GM12878 (cell line): ENCODE results near the gene MRTFB. TPM values are rescaled to one million over a fixed set of nuclear protein-coding genes. Genes with fewer than 3 reads are reported as not detected.

Experiments used
- CBFB ChIP-seq: IDR thresholded peaks from 2 replicates; pipeline ENCODE4 v1.6.1; 2016; ENCODE audit warnings: antibody characterized with exemption, low read depth
- GABPA ChIP-seq: IDR thresholded peaks from 2 replicates; pipeline ENCODE4 v1.6.1; 2014; ENCODE audit warnings: antibody characterized with exemption, low read depth, mild to moderate bottlenecking, inconsistent platforms
- HCFC1 ChIP-seq: fragments of 150-350 bp; IDR thresholded peaks from 2 replicates; pipeline ENCODE4 v1.6.1; 2014; ENCODE audit warnings: low read length
- JUND ChIP-seq: IDR thresholded peaks from 2 replicates; pipeline ENCODE4 v1.6.1; 2012; ENCODE audit warnings: low read depth, mild to moderate bottlenecking, low read length, improper control_type of control experiment, moderate library complexity
- NBN ChIP-seq: fragments of 450-650 bp; IDR thresholded peaks from 2 replicates; pipeline ENCODE4 v1.6.1; 2016
- NFXL1 ChIP-seq: fragments of 450-650 bp; IDR thresholded peaks from 2 replicates; pipeline ENCODE4 v1.6.1; 2017; ENCODE audit warnings: antibody characterized with exemption, mild to moderate bottlenecking, borderline replicate concordance
- PML ChIP-seq: IDR thresholded peaks from 2 replicates; pipeline ENCODE4 v1.6.1; 2012; ENCODE audit warnings: low read length, inconsistent platforms
- POLR2A ChIP-seq: IDR thresholded peaks from 2 replicates; pipeline ENCODE4 v1.6.1; 2011; ENCODE audit warnings: low read depth, mild to moderate bottlenecking, low read length
- POLR2AphosphoS2 ChIP-seq: IDR thresholded peaks from 2 replicates; pipeline ENCODE4 v1.6.1; 2011; ENCODE audit warnings: low read depth, mild to moderate bottlenecking, low read length, improper control_type of control experiment, moderate library complexity
- RAD51 ChIP-seq: fragments of 450-650 bp; IDR thresholded peaks from 2 replicates; pipeline ENCODE4 v1.6.1; 2016; ENCODE audit warnings: moderate library complexity, mild to moderate bottlenecking, inconsistent platforms
- SP1 ChIP-seq: IDR thresholded peaks from one replicate; pipeline ENCODE4 v1.6.1; 2011; ENCODE audit warnings: low read depth, low read length
- polyA plus RNA-seq, 11 experiments: library from polyadenylated mRNA; depleted of rRNA in 4 of 11; unstranded in 6 of 11; stranded (reverse) in 5 of 11; fragments of >200 nt; fragmentation: Nextera tagmentation in 4 of 11; fragmentation: Illumina TruSeq in 1 of 11; extraction: Ambion mirVana in 4 of 11; extraction: Trizol in 1 of 11; gene quantifications; 1 replicate in 1 of 11; 2 replicates in 10 of 11; pipeline versions ENCODE4 v1.2.1 to v1.2.3, GENCODE V29; 2011 to 2016; ENCODE audit warnings: inconsistent platforms in 2 of 11, missing spikeins in 2 of 11, low read depth in 1 of 11
- total RNA-seq, 4 experiments: library from RNA; depleted of rRNA in 3 of 4; stranded (reverse); fragments of >200 nt in 3 of 4; fragmentation: Illumina TruSeq in 1 of 4; extraction: Trizol in 1 of 4; gene quantifications; 2 replicates each; pipeline versions ENCODE4 v1.2.1 to v1.2.3, GENCODE V29; 2013 to 2021
- TF ChIP-seq, protein P1 (sequence below): IDR thresholded peaks from 2 replicates; pipeline ENCODE4 v1.6.1; 2012; ENCODE audit warnings: mild to moderate bottlenecking, low read depth, low read length
- TF ChIP-seq, protein P2 (sequence below): fragments of 450-650 bp; IDR thresholded peaks from 2 replicates; pipeline ENCODE4 v1.6.1; 2016; ENCODE audit warnings: mild to moderate bottlenecking
- TF ChIP-seq, protein P3 (sequence below): fragments of 450-650 bp; IDR thresholded peaks from 2 replicates; pipeline ENCODE4 v1.6.1; 2014; ENCODE audit warnings: mild to moderate bottlenecking
- TF ChIP-seq, protein P4 (sequence below): fragments of 450-650 bp; IDR thresholded peaks from 2 replicates; pipeline ENCODE4 v1.6.1; 2017; ENCODE audit warnings: low read depth, mild to moderate bottlenecking, moderate library complexity
- TF ChIP-seq, protein P5 (sequence below): fragments of 450-650 bp; IDR thresholded peaks from 2 replicates; pipeline ENCODE4 v1.6.1; 2018; ENCODE audit warnings: borderline replicate concordance, mild to moderate bottlenecking; ENCODE audit not compliant: partially characterized antibody
- TF ChIP-seq, protein P6 (sequence below): IDR thresholded peaks from 2 replicates; pipeline ENCODE4 v1.6.1; 2011; ENCODE audit warnings: borderline replicate concordance, low read depth, mild to moderate bottlenecking, moderate library complexity, low read length; ENCODE audit not compliant: insufficient read depth, poor library complexity, severe bottlenecking
- TF ChIP-seq, protein P7 (sequence below): IDR thresholded peaks from 2 replicates; pipeline ENCODE4 v1.6.1; 2012; ENCODE audit warnings: low read length, inconsistent platforms

MRTFB gene
- total and polyA plus RNA-seq, 10 of the 15 experiments (the other 5 are each of a cell fraction or from before 2014, with no cell fraction given), result 2.1 to 14.3 (median 8.0) TPM

DNA sequence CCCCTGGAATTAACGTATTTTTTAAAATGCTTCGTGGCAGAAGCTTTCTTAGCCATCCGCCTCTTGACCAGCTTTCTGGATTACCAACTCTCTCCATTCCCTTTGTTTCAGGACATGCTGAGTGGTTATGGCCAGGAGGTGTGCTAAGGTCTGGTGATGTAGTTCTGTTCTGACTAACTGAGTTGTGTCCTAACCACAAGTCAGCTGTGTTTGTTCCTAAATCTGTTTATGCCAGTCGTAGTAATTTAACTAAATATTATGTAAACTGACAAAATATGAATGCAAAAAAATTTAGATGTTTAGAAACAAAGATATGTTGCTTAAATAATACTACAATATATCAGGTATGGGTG, 61.6 kb downstream of the MRTFB start (continued):
- TF ChIP-seq, protein P1, sequence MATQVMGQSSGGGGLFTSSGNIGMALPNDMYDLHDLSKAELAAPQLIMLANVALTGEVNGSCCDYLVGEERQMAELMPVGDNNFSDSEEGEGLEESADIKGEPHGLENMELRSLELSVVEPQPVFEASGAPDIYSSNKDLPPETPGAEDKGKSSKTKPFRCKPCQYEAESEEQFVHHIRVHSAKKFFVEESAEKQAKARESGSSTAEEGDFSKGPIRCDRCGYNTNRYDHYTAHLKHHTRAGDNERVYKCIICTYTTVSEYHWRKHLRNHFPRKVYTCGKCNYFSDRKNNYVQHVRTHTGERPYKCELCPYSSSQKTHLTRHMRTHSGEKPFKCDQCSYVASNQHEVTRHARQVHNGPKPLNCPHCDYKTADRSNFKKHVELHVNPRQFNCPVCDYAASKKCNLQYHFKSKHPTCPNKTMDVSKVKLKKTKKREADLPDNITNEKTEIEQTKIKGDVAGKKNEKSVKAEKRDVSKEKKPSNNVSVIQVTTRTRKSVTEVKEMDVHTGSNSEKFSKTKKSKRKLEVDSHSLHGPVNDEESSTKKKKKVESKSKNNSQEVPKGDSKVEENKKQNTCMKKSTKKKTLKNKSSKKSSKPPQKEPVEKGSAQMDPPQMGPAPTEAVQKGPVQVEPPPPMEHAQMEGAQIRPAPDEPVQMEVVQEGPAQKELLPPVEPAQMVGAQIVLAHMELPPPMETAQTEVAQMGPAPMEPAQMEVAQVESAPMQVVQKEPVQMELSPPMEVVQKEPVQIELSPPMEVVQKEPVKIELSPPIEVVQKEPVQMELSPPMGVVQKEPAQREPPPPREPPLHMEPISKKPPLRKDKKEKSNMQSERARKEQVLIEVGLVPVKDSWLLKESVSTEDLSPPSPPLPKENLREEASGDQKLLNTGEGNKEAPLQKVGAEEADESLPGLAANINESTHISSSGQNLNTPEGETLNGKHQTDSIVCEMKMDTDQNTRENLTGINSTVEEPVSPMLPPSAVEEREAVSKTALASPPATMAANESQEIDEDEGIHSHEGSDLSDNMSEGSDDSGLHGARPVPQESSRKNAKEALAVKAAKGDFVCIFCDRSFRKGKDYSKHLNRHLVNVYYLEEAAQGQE, result no peak
- TF ChIP-seq, protein P2, sequence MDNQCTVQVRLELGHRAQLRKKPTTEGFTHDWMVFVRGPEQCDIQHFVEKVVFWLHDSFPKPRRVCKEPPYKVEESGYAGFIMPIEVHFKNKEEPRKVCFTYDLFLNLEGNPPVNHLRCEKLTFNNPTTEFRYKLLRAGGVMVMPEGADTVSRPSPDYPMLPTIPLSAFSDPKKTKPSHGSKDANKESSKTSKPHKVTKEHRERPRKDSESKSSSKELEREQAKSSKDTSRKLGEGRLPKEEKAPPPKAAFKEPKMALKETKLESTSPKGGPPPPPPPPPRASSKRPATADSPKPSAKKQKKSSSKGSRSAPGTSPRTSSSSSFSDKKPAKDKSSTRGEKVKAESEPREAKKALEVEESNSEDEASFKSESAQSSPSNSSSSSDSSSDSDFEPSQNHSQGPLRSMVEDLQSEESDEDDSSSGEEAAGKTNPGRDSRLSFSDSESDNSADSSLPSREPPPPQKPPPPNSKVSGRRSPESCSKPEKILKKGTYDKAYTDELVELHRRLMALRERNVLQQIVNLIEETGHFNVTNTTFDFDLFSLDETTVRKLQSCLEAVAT, result no peak
- TF ChIP-seq, protein P3, sequence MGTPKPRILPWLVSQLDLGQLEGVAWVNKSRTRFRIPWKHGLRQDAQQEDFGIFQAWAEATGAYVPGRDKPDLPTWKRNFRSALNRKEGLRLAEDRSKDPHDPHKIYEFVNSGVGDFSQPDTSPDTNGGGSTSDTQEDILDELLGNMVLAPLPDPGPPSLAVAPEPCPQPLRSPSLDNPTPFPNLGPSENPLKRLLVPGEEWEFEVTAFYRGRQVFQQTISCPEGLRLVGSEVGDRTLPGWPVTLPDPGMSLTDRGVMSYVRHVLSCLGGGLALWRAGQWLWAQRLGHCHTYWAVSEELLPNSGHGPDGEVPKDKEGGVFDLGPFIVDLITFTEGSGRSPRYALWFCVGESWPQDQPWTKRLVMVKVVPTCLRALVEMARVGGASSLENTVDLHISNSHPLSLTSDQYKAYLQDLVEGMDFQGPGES, result no peak
- TF ChIP-seq, protein P4, sequence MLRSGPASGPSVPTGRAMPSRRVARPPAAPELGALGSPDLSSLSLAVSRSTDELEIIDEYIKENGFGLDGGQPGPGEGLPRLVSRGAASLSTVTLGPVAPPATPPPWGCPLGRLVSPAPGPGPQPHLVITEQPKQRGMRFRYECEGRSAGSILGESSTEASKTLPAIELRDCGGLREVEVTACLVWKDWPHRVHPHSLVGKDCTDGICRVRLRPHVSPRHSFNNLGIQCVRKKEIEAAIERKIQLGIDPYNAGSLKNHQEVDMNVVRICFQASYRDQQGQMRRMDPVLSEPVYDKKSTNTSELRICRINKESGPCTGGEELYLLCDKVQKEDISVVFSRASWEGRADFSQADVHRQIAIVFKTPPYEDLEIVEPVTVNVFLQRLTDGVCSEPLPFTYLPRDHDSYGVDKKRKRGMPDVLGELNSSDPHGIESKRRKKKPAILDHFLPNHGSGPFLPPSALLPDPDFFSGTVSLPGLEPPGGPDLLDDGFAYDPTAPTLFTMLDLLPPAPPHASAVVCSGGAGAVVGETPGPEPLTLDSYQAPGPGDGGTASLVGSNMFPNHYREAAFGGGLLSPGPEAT, result no peak
- no peak for TF ChIP-seq SP1
- no peak for TF ChIP-seq NBN
- TF ChIP-seq PML, result no peak
- TF ChIP-seq, protein P5, sequence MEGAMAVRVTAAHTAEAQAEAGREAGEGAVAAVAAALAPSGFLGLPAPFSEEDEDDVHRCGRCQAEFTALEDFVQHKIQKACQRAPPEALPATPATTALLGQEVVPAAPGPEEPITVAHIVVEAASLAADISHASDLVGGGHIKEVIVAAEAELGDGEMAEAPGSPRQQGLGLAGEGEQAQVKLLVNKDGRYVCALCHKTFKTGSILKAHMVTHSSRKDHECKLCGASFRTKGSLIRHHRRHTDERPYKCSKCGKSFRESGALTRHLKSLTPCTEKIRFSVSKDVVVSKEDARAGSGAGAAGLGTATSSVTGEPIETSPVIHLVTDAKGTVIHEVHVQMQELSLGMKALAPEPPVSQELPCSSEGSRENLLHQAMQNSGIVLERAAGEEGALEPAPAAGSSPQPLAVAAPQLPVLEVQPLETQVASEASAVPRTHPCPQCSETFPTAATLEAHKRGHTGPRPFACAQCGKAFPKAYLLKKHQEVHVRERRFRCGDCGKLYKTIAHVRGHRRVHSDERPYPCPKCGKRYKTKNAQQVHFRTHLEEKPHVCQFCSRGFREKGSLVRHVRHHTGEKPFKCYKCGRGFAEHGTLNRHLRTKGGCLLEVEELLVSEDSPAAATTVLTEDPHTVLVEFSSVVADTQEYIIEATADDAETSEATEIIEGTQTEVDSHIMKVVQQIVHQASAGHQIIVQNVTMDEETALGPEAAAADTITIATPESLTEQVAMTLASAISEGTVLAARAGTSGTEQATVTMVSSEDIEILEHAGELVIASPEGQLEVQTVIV, result no peak
- no peak for TF ChIP-seq POLR2A
- TF ChIP-seq, protein P6, sequence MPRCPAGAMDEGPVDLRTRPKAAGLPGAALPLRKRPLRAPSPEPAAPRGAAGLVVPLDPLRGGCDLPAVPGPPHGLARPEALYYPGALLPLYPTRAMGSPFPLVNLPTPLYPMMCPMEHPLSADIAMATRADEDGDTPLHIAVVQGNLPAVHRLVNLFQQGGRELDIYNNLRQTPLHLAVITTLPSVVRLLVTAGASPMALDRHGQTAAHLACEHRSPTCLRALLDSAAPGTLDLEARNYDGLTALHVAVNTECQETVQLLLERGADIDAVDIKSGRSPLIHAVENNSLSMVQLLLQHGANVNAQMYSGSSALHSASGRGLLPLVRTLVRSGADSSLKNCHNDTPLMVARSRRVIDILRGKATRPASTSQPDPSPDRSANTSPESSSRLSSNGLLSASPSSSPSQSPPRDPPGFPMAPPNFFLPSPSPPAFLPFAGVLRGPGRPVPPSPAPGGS, result no peak
- TF ChIP-seq POLR2AphosphoS2, result no peak
- no peak for TF ChIP-seq NFXL1
- TF ChIP-seq, protein P7, sequence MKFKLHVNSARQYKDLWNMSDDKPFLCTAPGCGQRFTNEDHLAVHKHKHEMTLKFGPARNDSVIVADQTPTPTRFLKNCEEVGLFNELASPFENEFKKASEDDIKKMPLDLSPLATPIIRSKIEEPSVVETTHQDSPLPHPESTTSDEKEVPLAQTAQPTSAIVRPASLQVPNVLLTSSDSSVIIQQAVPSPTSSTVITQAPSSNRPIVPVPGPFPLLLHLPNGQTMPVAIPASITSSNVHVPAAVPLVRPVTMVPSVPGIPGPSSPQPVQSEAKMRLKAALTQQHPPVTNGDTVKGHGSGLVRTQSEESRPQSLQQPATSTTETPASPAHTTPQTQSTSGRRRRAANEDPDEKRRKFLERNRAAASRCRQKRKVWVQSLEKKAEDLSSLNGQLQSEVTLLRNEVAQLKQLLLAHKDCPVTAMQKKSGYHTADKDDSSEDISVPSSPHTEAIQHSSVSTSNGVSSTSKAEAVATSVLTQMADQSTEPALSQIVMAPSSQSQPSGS, result 0 out of 2 replicates have a peak, but pooled peaks have one; percentile 26
- TF ChIP-seq HCFC1, result no peak
- peak; percentile 62; the same call in 1 of the 2 replicates for TF ChIP-seq JUND
- TF ChIP-seq GABPA, result no peak
- TF ChIP-seq RAD51, result no peak
- TF ChIP-seq CBFB, result no peak
